GM19397 (cell line): ENCODE measurements around the gene SMG6.
"Not testable (repeated sequence)": the region's sequence is repeated elsewhere in the genome, so short reads cannot be mapped to it uniquely, and the experiment has no call there.

ENCODE experiments used
- ATAC-seq: cut with Tn5 transposase; IDR thresholded peaks from one replicate; pipeline ENCODE4 v1.9.1; 2021; ENCODE audit warnings: mild to moderate bottlenecking, moderate library complexity; ENCODE audit not compliant: unreplicated experiment

SMG6 gene

DNA sequence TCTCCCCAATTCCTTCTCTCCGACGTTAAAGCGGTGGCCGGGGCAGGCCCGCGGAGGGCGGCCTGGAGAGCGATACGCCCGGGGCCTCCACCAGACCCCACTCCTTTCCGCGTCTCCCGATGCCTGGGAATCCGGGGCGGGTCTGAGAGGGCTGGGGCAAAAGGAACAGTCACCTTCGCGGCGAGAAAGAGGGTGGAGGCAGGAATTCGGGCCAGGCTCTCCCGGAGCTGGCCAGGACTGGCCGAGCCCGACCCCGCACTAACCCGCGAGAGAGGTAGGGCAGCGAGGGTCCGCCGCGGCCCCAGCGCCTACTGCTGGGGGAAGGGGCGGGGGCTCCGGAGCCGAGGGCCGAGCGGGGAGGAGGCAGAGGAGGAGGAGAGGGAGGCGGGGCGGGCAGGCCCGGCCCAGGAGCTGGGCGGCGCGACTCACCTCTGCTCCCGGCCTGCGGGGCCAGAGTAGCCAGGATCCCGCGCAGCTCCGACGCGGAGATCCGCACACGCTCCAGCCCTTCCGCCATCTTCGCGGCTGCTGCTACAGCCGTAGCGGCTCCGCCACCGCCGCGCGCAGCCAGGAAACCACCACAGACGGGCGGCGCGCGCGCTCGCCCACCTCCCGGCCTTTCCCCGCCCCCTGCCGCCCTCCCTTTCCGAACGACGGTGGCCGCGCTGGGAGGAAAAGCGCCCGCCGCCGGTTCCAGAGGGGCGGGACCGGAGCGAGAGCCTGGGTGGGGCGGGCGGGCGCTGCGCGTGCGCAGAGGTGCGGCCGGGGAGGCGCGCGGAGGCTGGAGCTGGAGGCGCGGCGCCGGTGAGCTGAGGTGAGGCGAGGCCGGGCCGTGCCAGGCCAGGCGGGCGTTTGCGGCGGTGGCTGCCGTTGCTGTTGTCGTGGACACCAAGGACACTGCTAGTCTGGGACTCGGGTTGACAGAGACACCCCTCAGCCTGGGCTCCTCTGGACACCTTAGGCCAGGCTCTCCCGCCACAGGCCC is at the start of gene SMG6, which contains the start of gene SRR:
SMG6 (minus strand) TSS at position 582 of the 985 bp plus-strand sequence; CDS start at position 517, 65 bp downstream.
SRR (plus strand) TSS at position 747 of the 985 bp plus-strand sequence. CDS start 11,611 bp downstream, outside the sequence.
- ATAC-seq, result peak; percentile 86

DNA sequence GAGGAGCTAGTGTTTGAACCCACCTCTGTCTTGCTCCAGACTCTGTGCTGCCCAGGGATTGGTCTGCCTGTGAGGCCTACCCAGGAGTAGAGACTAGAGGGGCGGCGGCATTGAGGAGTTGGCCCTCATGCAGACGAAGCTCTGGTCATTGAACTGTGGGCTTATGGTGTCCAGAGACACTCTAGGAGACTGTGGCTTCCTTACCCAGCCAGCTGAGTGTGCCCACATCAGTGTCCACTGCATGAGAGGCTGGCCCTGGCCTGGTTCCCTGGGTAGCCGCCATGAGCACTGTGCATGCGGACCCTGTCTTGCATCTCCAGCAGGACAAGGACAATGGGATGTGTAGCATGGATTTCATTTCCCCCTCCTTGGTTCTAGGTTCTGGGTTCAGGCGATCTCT is 47.7 kb upstream of the SMG6 start:
- no peak for ATAC-seq

- no peak for ATAC-seq
Measured at GRCh38 chr17:2347805-2348685, 44.5 kb upstream of the SMG6 start.

DNA sequence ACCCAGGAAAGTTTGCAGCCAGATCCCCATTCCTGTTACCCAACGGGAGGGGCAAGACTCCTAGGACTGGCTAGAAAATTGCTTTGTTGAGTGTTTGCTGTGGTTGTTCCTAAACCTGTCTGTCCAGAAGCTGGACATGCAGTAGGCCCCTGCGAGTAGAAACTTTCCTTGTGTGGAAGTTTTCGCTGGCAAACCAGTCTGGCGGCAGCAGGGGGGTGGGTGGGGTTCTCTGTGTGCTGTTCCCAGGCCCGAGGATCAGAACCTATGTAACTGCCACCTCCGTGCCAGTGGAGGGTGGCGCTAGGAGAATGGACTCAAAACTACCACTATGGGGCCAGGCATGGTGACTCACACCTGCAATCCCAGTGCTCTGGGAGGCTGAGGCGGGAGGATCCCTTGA is 42.9 kb upstream of the SMG6 start:
- no peak for ATAC-seq

GRCh38 chr17:2344528-2344927 is 40.9 kb upstream of the SMG6 start:
- ATAC-seq, result no peak

GRCh38 chr17:2343421-2343820 is 39.8 kb upstream of the SMG6 start:
- no peak for ATAC-seq

DNA sequence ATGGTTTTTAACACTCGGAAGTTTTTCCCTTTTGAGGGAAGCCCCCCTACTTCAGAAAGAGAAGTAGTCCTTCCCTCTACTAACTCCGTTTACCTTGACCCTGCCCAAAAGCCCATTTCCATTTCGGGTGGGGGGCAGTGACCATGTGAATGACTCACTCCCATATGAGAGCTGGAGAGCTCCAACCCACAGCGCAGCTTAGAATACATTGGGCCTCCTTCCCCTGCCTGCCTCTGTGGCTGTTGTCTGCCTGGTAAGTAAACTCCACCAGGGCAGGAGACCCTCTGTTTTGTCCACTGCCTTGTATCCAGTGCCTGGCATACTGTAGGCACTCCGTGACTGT is 34.7 kb upstream of the SMG6 start:
- no peak for ATAC-seq

- peak; percentile 18 for ATAC-seq
Measured at GRCh38 chr17:2337544-2338314, 34.1 kb upstream of the SMG6 start.

DNA sequence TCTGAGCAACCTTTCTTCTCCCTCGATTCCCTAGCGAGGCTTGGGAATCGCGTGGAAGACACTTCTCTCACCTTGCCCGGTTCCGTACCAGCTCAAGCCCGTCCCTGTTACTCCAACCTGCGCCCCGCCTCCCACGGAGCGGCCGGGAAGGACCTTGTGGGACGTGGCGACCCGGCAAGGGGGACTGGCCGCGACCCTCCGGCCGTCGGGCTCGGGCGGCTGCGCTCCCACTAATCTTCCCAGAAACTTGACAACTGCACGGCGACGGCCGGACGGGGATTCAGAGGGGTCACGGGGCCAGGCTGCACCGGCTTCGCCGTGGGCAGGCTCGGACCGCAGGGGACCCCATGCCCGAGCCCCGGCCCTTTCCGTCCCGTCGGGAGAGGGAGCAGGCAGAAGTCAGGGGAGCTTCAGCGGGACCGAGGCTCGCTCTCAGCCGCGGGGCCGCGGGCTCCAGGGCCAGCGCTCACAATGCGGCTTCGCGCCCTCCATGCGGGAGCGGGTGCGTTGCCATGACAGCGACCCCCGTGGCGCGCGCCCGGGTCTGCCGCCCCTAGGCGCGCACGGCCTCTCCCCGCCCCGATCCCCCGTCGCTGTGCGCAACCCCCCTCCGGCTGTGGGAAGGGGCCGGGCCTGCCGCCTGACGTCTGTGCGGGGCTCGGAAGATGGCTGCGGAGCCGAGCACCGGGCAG is 33.4 kb upstream of the SMG6 start, which contains the start of gene SGSM2:
SGSM2 (plus strand) TSS at position 650 of the 692 bp plus-strand sequence. CDS start 188 bp downstream, outside the sequence.
- ATAC-seq, result peak; percentile 45

GRCh38 chr17:2336215-2336851 is 32.7 kb upstream of the SMG6 start, which contains the start of gene TSR1:
Gene TSR1, minus strand, starts transcription at chr17:2336457. Its CDS starts 30 bp downstream, at chr17:2336427.
- ATAC-seq, result peak; percentile 77

GRCh38 chr17:2335726-2336214 is 32.2 kb upstream of the SMG6 start:
- no peak for ATAC-seq

- no peak for ATAC-seq
Measured at GRCh38 chr17:2331303-2331702, 27.7 kb upstream of the SMG6 start.

DNA sequence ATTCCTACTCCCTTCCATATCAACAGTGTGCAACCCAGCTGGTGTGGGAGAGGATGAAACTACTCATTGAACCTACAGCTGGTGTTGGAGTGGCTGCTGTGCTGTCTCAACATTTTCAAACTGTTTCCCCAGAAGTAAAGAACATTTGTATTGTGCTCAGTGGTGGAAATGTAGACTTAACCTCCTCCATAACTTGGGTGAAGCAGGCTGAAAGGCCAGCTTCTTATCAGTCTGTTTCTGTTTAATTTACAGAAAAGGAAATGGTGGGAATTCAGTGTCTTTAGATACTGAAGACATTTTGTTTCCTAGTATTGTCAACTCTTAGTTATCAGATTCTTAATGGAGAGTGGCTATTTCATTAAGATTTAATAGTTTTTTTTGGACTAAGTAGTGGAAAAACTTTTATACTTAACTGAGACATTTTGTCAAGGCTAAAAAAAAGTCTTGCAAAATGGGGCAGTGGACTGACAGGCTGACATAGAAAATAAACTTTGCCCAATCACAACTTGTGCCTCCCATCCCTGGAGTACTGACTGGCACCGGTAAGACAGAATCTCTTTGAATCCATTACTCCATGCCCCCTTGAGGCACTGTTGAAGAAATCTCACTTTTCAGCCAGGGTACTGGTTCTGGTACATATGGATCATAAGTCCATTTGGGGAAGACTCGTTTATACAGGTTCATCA is 20.2 kb upstream of the SMG6 start:
- ATAC-seq, result no peak

DNA sequence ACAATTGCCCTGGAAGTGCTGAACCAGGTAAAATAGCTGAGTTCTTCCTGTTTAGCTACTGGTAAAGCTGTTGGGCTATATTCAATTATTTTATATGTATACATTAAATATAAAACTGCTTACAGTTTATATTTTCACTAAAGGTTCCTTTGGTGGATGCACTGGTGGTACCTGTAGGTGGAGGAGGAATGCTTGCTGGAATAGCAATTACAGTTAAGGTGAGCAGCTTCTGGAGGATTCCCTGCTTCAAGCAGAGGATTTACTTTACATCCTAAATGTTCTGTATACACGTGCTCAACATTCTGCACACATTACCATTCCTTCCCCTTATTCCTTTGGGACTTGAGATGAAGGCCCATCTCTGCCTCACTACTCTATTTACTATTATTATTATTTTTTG is 17.8 kb upstream of the SMG6 start:
- ATAC-seq, result no peak

DNA sequence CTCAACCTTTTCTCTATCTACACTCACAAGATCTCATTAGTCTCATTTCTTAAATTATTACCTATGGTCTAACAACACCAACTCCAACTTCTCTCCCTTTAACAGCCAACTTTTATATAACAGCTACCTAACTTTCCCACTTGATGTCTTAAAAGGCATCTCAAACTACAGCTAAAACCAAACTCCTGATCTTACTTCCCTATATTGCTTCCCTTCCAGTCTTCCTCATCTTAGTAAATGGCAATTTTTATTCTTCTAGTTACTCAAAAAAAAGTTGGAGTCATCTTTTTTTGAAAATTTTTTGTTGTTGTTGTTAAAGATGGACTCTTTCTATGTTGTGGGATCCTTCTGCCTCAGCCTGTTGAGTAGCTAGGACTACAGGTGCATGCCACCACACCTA is 15.5 kb upstream of the SMG6 start:
- no peak for ATAC-seq

DNA sequence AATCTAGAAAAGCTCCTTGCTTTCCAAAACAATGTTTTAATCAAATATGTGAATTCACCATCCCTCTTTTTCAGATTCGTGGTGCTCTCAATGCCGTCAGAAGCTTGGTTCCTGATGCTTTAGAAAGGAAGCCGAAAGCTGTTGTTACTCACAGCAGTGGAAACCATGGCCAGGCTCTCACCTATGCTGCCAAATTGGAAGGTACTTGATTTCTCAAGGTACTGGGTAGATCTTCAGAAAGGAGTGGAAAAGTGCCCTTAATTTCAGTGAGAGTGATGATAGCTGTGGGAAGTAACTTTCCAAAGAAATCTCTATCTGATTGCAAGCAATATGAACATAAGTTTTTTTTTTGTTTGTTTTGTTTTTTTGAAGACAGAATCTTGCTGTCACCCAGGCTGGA is 14.2 kb upstream of the SMG6 start:
- ATAC-seq, result no peak

DNA sequence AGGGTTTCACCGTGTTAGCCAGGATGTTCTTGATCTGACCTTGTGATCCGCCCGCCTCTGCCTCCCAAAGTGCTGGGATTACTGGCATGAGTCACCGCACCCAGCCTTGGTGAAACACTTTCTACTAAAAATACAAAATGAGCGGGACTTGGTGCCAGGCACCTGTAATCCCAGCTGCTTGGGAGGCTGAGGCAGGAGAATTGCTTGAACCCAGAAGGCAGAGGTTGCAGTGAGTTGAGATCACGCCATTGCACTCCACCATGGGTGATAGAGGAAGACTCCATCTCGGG is 13.3 kb upstream of the SMG6 start:
- ATAC-seq, result not testable (repeated sequence)

DNA sequence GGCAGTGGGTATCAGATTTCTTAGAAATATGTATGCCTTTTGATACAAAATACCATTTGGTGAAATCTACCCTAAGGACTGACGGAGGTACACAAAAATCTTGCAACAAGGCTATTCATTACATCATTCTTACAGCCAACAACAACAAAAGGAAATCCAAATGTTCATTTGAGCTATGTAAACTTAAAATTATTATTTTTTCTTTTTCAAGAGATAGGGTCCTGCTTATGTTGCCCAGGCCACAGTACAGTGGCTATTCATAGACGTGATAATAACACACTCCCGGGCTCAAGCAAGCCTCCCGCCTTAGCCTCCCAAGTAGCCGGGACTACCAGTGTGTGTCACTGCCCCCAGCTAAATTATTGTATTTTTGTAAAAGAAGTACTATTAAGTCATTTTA is 9.2 kb upstream of the SMG6 start:
- ATAC-seq, result no peak
